A549 (cell line): ENCODE results near the gene DTX1. TPM values are rescaled to one million over a fixed set of nuclear protein-coding genes. Genes with fewer than 3 reads are reported as not detected.
A peak's percentile ranks its signal among the peaks of the same experiment; 100 is the strongest.

Experiments
- ATAC-seq, 2 experiments: fragments of 200-7000 bp in 1 of 2; fragments of >200 bp in 1 of 2; cut with Nextera tagmentation in 1 of 2; cut with Tn5 transposase in 1 of 2; 3 replicates each; pipeline versions ENCODE4 v1.8.0 to v1.9.1; 2018 to 2020; ENCODE audit warnings: mild to moderate bottlenecking in 1 of 2, moderate library complexity in 1 of 2
- CTCF ChIA-PET: fragments of 300-600 bp; sonication (Branson Sonifier 250); formaldehyde crosslinking; extraction: SDS; loops from one replicate; lab custom pipeline; 2021; ENCODE audit warnings: antibody characterized with exemption, inconsistent platforms; lab: Yijun Ruan, JAX
- POLR2A ChIA-PET: fragments of 350-600 bp; formaldehyde crosslinking; extraction: SDS; loops from one replicate; lab custom pipeline; 2021; ENCODE audit warnings: antibody characterized with exemption, inconsistent platforms; lab: Yijun Ruan, JAX
- DNase-seq, 2 experiments: peaks; one replicate each; pipeline versions ENCODE4 v3.0.0 to v3.0.0-alpha.2; 2011 to 2016; ENCODE audit warnings: low read depth in 1 of 2, low spot score in 1 of 2
- FAIRE-seq: peaks from 2 replicates; lab custom pipeline; 2011; peaks lifted over from hg19 to GRCh38; lab: Jason Lieb, UNC
- H3K27ac ChIP-seq, 2 experiments: fragments of >200 bp; sonication (Bioruptor Twin); formaldehyde crosslinking; 3 replicates each; pipeline ENCODE4 v1.5.1; 2016 to 2017
- H3K4me1 ChIP-seq: fragments of >200 bp; sonication (Bioruptor Twin); formaldehyde crosslinking; 3 replicates; pipeline ENCODE4 v1.6.1; 2016
- H3K4me2 ChIP-seq: fragments of >200 bp; sonication (Bioruptor Twin); formaldehyde crosslinking; 3 replicates; pipeline ENCODE4 v1.6.1; 2016
- H3K4me3 ChIP-seq: fragments of >200 bp; sonication (Bioruptor Twin); formaldehyde crosslinking; 3 replicates; pipeline ENCODE4 v1.5.1; 2016
- H3K9me3 ChIP-seq: fragments of >200 bp; sonication (Bioruptor Twin); formaldehyde crosslinking; 3 replicates; pipeline ENCODE4 v1.6.1; 2016
- CBX2 ChIP-seq: fragments of 200-600 bp; sonication (generic); IDR thresholded peaks from 2 replicates; pipeline ENCODE4 v1.6.1; 2016; ENCODE audit warnings: low read depth, mild to moderate bottlenecking, borderline replicate concordance
- EP300 ChIP-seq, 2 experiments: fragments of >200 bp; sonication (Bioruptor Twin); formaldehyde crosslinking; IDR thresholded peaks; 2 replicates in 1 of 2; 3 replicates in 1 of 2; pipeline ENCODE4 v1.6.1; 2016 to 2017
- ESRRA ChIP-seq: fragments of 150-350 bp; IDR thresholded peaks from 2 replicates; pipeline ENCODE4 v1.6.1; 2014; ENCODE audit warnings: mild to moderate bottlenecking, low read length, borderline replicate concordance
- FOXS1 ChIP-seq: fragments of 250-450 bp; sonication (Bioruptor Pico); IDR thresholded peaks from 2 replicates; pipeline ENCODE4 v1.5.0; 2020; ENCODE audit warnings: mild to moderate bottlenecking, moderate library complexity
- GATA3 ChIP-seq: IDR thresholded peaks from 2 replicates; pipeline ENCODE4 v1.6.1; 2012; ENCODE audit warnings: borderline replicate concordance
- HDAC2 ChIP-seq: fragments of 200-600 bp; sonication (generic); IDR thresholded peaks from 2 replicates; pipeline ENCODE4 v1.6.1; 2016
- HOXA7 ChIP-seq: fragments of 250-450 bp; sonication (Bioruptor Pico); IDR thresholded peaks from 2 replicates; pipeline ENCODE4 v1.5.0; 2020; ENCODE audit warnings: mild to moderate bottlenecking, moderate library complexity
- JUNB ChIP-seq: fragments of >200 bp; sonication (Bioruptor Twin); formaldehyde crosslinking; IDR thresholded peaks from 2 replicates; pipeline ENCODE4 v1.6.1; 2016
- KDM5A ChIP-seq: fragments of 200-600 bp; sonication (generic); IDR thresholded peaks from 2 replicates; pipeline ENCODE4 v1.6.1; 2016; ENCODE audit warnings: antibody characterized with exemption, mild to moderate bottlenecking
- MAZ ChIP-seq: fragments of 150-350 bp; IDR thresholded peaks from 2 replicates; pipeline ENCODE4 v1.6.1; 2014; ENCODE audit warnings: antibody characterized with exemption, low read depth, low read length, borderline replicate concordance
- RAD21 ChIP-seq, 2 experiments: fragments of >200 bp in 1 of 2; sonication (Bioruptor Twin) in 1 of 2; formaldehyde crosslinking in 1 of 2; IDR thresholded peaks in 1 of 2; conservative IDR thresholded peaks in 1 of 2; 2 replicates in 1 of 2; 3 replicates in 1 of 2; pipeline ENCODE4 v1.6.1; 2012 to 2018; ENCODE audit warnings: inconsistent platforms in 1 of 2
- REST ChIP-seq: fragments of 200-600 bp; sonication (generic); IDR thresholded peaks from 2 replicates; pipeline ENCODE4 v1.6.1; 2016; ENCODE audit warnings: antibody characterized with exemption, mild to moderate bottlenecking, moderate library complexity
- SMC3 ChIP-seq: fragments of >200 bp; sonication (Bioruptor Twin); formaldehyde crosslinking; IDR thresholded peaks from 3 replicates; pipeline ENCODE4 v1.6.1; 2018; ENCODE audit warnings: inconsistent platforms
- ZC3H11A ChIP-seq: fragments of 450-650 bp; IDR thresholded peaks from 2 replicates; pipeline ENCODE4 v1.6.1; 2014; ENCODE audit warnings: antibody characterized with exemption, mild to moderate bottlenecking
- WGBS: methylation state at CpG from one replicate; pipeline ENCODE4 v1.1.6; 2017; ENCODE audit errors: missing lambda C conversion rate; 5-methylcytosine and 5-hydroxymethylcytosine counted together
- polyA plus RNA-seq, 4 experiments: library from polyadenylated mRNA; depleted of rRNA in 3 of 4; stranded (reverse); fragments of >200 nt; fragmentation: RNase III in 1 of 4; extraction: RNeasy Plus Mini Kit Qiagen cat#74134 plus additional on column Dnase treatment in 1 of 4; gene quantifications; 2 replicates in 3 of 4; 3 replicates in 1 of 4; pipeline ENCODE4 v1.2.3, GENCODE V29; 2011 to 2017
- TF ChIP-seq, protein P1 (sequence below): IDR thresholded peaks from 2 replicates; pipeline ENCODE4 v1.6.1; 2012

DTX1 gene
- polyA plus RNA-seq, 2 of the 4 experiments (the other 2 are of a cell fraction), result 0.28 to 0.37 TPM

DNA sequence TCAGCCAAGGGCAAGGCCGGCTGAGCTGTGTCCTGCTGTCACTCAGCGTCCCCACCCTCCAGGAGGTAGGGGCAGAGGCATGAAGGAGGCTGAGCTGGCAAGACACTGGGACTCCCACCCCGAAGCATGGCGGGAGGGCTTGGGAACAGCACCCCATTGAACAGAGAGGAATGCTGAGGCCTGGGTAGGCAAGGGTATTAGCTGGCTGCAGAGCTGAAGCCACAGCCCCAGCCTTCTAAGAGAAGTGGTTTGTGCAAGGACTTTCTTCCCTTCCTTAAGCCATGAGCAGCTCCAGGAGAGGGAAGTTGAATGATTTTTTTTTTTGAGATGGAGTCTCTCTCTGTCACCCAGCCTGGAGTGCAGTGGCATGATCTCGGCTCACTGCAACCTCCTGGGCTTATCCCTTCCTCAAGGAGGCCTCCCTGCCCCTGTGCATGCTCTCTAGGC lies 86.4 kb downstream of the DTX1 start:
- Histone ChIP-seq H3K9me3 (peaks cover 9% of the 10 kb centered on the region; the same call in 2 of the 3 replicates), H3K27ac (no peak overlapping the region), H3K4me1 (no peaks in the 10 kb centered on the region), H3K4me3 (no peak overlapping the region), H3K4me2 (no peak overlapping the region)
- WGBS, result 84% methylated on average over 5 of the region's 5 CpGs
- CTCF ChIA-PET, result interaction anchor here (0.6 to 1.3 kb wide), 4 partner anchors 11 to 44 kb away, joined by 3 read pairs; no protein-coding TSS in a partner anchor
- DNase-seq (no peak), ATAC-seq (peak in 1 of 2 experiments; percentile 40; a peak in 3 of 6 replicates), FAIRE-seq (no peak)
- TF ChIP-seq FOXS1 (CRISPR knock-in tag), result no peak
- TF ChIP-seq JUNB, result no peak
- TF ChIP-seq KDM5A, result no peak
- POLR2A ChIA-PET, result no interaction called here

GRCh38 chr12:113143959-113144358 lies 87.4 kb downstream of the DTX1 start:
- ChIA-PET CTCF (no interaction called here), POLR2A (no interaction called here)
- Histone ChIP-seq H3K4me2 (no peak overlapping the region), H3K4me3 (no peak overlapping the region), H3K27ac (no peak overlapping the region), H3K9me3 (peaks cover 9% of the 10 kb centered on the region; the same call in 2 of the 3 replicates), H3K4me1 (no peaks in the 10 kb centered on the region)
- ATAC-seq, result no peak
- no peak for DNase-seq
- no peak for FAIRE-seq
- 72% methylated on average over 8 of the region's 8 CpGs for WGBS
- TF ChIP-seq SMC3 (no peak), ESRRA (no peak), RAD21 (conservative IDR thresholded peaks at IDR 0.05 in 1 of 2, IDR thresholded peaks at IDR 0.05 in 1 of 2) (no peak), HOXA7 (CRISPR knock-in tag) (no peak), CBX2 (no peak), GATA3 (no peak), HDAC2 (no peak)

GRCh38 chr12:113144806-113145205 lies 88.3 kb downstream of the DTX1 start:
- ChIA-PET POLR2A (no interaction called here), CTCF (interaction anchor here (0.9 to 2.8 kb wide), 3 partner anchors 9 to 46 kb away, joined by 3 to 14 read pairs (median 5); partner anchors contain the start of gene RASAL1)
- Histone ChIP-seq H3K4me2 (no peak overlapping the region), H3K27ac (no peak overlapping the region), H3K4me3 (no peak overlapping the region), H3K4me1 (peaks cover 5% of the 10 kb centered on the region; the same call in 1 of the 3 replicates), H3K9me3 (peaks cover 9% of the 10 kb centered on the region; the same call in 2 of the 3 replicates)
- TF ChIP-seq ZC3H11A, result no peak
- TF ChIP-seq EP300 (IDR thresholded peaks at IDR 0.05), result no peak
- TF ChIP-seq, protein P1, sequence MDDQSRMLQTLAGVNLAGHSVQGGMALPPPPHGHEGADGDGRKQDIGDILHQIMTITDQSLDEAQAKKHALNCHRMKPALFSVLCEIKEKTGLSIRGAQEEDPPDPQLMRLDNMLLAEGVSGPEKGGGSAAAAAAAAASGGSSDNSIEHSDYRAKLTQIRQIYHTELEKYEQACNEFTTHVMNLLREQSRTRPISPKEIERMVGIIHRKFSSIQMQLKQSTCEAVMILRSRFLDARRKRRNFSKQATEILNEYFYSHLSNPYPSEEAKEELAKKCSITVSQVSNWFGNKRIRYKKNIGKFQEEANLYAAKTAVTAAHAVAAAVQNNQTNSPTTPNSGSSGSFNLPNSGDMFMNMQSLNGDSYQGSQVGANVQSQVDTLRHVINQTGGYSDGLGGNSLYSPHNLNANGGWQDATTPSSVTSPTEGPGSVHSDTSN, result no peak
- TF ChIP-seq REST, result no peak
- TF ChIP-seq MAZ, result no peak
- WGBS, result 68% methylated on average over 5 of the region's 5 CpGs
- DNase-seq (no peak), FAIRE-seq (no peak), ATAC-seq (no peak)
